ENCODE measurements around the gene PDZD8. TPM values are rescaled to one million over a fixed set of nuclear protein-coding genes. Genes with fewer than 3 reads are reported as not detected.

PDZD8 gene
- total and polyA plus RNA-seq, 2 donors from 2014 or later, result 7.4 to 41.9 TPM

DNA sequence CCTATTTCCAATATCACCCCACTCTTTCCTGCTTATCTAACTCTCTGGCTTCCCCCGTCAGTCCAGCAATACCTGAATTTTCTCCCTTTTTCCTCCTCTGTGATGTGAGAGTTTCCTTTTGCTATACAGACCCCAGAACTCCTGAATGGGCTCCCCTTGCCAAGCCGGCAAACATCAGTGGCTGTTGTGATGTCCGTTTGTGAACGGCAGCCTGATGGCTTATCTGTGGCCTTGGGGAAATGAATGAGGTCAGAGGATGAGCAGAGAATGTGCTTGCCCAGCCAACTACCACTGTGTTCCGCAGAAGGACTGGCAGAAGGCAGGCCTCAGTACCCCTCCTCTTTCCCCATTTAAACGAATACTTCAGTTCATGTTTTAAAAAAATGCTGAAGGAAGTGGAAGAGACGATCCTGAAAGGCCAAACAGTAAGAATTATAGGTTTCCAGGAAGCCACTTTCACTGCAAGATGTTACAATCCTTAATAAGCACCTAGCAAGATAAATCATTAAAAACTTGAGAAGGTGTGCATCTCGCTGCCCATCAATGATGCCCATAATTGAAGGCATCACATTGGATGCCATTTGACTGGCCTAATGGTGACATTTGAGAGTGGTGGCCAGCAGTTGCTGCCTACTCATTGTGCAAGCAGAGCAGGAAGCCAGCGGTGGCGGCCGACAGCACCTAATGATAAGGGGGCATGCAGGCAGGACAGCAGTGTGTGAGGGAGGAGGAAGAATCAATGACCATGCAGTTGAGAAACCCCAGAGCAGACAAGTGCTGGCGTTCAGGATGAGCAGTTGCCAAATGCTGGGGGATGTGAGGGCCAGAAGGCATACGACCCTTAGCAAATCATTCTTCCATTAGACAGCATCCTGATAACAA is 102.8 kb downstream of the PDZD8 start:
- no peaks in the 10 kb centered on the region for H3K4me1 ChIP-seq (ENCODE audit: control insufficient read depth in 2 of 3, insufficient read depth in 2 of 3, low read depth in 1 of 3, low read length in 3 of 3)
- H3K9ac ChIP-seq (ENCODE audit: low read length in 3 of 3), result no peak overlapping the region
- FAIRE-seq, result no peak
- H3K27me3 ChIP-seq (ENCODE audit: control insufficient read depth, insufficient read depth, low read length), result no peaks in the 10 kb centered on the region
- no peak overlapping the region for H3K4me3 ChIP-seq (ENCODE audit: low read length in 3 of 3)
- H3K36me3 ChIP-seq (ENCODE audit: control insufficient read depth in 2 of 3, insufficient read depth in 3 of 3, low read length in 3 of 3), result no peaks in the 10 kb centered on the region
- peak in 2 of 5 donors; percentile 8 to 15 for DNase-seq
- H3K9me3 ChIP-seq (ENCODE audit: control insufficient read depth in 2 of 3, insufficient read depth in 1 of 3, low read length in 3 of 3), result peaks cover 0 to 3% (median 0%) of the 10 kb centered on the region in 3 donors
- no peak overlapping the region for H3K27ac ChIP-seq (ENCODE audit: low read depth in 2 of 2, low read length in 2 of 2)
- TF ChIP-seq, protein P1, sequence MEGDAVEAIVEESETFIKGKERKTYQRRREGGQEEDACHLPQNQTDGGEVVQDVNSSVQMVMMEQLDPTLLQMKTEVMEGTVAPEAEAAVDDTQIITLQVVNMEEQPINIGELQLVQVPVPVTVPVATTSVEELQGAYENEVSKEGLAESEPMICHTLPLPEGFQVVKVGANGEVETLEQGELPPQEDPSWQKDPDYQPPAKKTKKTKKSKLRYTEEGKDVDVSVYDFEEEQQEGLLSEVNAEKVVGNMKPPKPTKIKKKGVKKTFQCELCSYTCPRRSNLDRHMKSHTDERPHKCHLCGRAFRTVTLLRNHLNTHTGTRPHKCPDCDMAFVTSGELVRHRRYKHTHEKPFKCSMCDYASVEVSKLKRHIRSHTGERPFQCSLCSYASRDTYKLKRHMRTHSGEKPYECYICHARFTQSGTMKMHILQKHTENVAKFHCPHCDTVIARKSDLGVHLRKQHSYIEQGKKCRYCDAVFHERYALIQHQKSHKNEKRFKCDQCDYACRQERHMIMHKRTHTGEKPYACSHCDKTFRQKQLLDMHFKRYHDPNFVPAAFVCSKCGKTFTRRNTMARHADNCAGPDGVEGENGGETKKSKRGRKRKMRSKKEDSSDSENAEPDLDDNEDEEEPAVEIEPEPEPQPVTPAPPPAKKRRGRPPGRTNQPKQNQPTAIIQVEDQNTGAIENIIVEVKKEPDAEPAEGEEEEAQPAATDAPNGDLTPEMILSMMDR (IDR thresholded peaks at IDR 0.05; ENCODE audit: borderline replicate concordance, extremely low read depth, insufficient read depth), result no peak
- intact Hi-C loops (cut with DNase I), result no loop called here

DNA sequence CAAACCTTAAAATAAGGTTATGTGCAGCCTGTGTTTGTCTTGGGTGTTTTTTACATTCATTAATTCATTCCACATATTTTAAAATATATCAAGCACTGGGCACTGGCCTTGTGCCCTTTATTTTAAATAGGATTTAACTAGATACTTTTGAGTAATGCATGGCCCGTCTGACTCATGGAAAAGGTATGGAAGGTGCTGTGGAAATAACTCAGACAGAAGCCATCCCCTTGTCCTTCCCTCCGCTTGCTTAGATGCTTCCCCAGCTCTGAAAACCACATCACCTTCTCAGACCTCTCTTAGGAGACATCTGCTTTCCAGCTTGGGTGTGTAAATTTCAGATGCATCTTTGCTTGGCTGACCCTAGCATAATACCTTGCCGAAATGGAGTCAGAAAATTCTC is 103.8 kb downstream of the PDZD8 start:
- FAIRE-seq, result no peak
- Histone ChIP-seq H3K9ac (ENCODE audit: low read length in 3 of 3) (no peak overlapping the region), H3K36me3 (ENCODE audit: control insufficient read depth in 2 of 3, insufficient read depth in 3 of 3, low read length in 3 of 3) (no peaks in the 10 kb centered on the region), H3K9me3 (ENCODE audit: control insufficient read depth in 2 of 3, insufficient read depth in 1 of 3, low read length in 3 of 3) (peaks cover 0 to 3% (median 0%) of the 10 kb centered on the region in 3 donors), H3K4me1 (ENCODE audit: control insufficient read depth in 2 of 3, insufficient read depth in 2 of 3, low read depth in 1 of 3, low read length in 3 of 3) (no peaks in the 10 kb centered on the region), H3K27me3 (ENCODE audit: control insufficient read depth, insufficient read depth, low read length) (no peaks in the 10 kb centered on the region), H3K4me3 (ENCODE audit: low read length in 3 of 3) (no peak overlapping the region), H3K27ac (ENCODE audit: low read depth in 2 of 2, low read length in 2 of 2) (no peak overlapping the region)
- intact Hi-C loops (cut with DNase I), result no loop called here
- DNase-seq, result no peak
- TF ChIP-seq, protein P1 (IDR thresholded peaks at IDR 0.05; ENCODE audit: borderline replicate concordance, extremely low read depth, insufficient read depth), result no peak

DNA sequence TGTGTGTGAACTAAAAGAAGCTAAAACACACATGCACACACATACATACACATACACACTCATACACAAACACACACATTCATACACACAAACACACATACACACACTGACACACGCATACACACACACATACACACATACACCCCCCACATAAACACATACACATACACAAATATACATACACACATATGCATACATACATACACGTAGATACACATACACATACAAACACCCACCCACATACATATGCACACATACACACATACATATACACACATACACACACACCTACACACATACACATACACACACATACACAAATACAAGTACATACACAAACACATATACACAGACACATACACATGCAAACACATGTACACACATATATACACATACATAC is 106.3 kb downstream of the PDZD8 start:
- Histone ChIP-seq H3K4me1 (ENCODE audit: control insufficient read depth in 2 of 3, insufficient read depth in 2 of 3, low read depth in 1 of 3, low read length in 3 of 3) (no peaks in the 10 kb centered on the region), H3K36me3 (ENCODE audit: control insufficient read depth in 2 of 3, insufficient read depth in 3 of 3, low read length in 3 of 3) (no peaks in the 10 kb centered on the region), H3K27me3 (ENCODE audit: control insufficient read depth, insufficient read depth, low read length) (no peaks in the 10 kb centered on the region), H3K27ac (ENCODE audit: low read depth in 2 of 2, low read length in 2 of 2) (no peak overlapping the region), H3K9ac (ENCODE audit: low read length in 3 of 3) (no peak overlapping the region), H3K4me3 (ENCODE audit: low read length in 3 of 3) (peak overlapping the region in 1 of 3 donors; percentile 4), H3K9me3 (ENCODE audit: control insufficient read depth in 2 of 3, insufficient read depth in 1 of 3, low read length in 3 of 3) (peaks cover 0 to 3% (median 0%) of the 10 kb centered on the region in 3 donors)
- DNase-seq (no peak), FAIRE-seq (no peak)
- intact Hi-C loops (cut with DNase I), result no loop called here
- TF ChIP-seq, protein P1 (IDR thresholded peaks at IDR 0.05; ENCODE audit: borderline replicate concordance, extremely low read depth, insufficient read depth), result no peak

Data from kidney (tissue), 14 donors.